DND-41 (cell line): ENCODE measurements around the gene WDR90.

Experiments used
- CTCF ChIP-seq: IDR thresholded peaks from 2 replicates; pipeline ENCODE4 v1.5.1; 2012; ENCODE audit warnings: borderline replicate concordance, low read length, moderate library complexity, mild to moderate bottlenecking; ENCODE audit not compliant: poor library complexity, severe bottlenecking; ENCODE audit errors: extremely low read depth
- EZH2 ChIP-seq: IDR thresholded peaks from 3 replicates; pipeline ENCODE4 v1.6.1; 2012; ENCODE audit warnings: borderline replicate concordance, low read depth, mild to moderate bottlenecking, moderate library complexity, low read length, inconsistent platforms; ENCODE audit not compliant: severe bottlenecking

DNA sequence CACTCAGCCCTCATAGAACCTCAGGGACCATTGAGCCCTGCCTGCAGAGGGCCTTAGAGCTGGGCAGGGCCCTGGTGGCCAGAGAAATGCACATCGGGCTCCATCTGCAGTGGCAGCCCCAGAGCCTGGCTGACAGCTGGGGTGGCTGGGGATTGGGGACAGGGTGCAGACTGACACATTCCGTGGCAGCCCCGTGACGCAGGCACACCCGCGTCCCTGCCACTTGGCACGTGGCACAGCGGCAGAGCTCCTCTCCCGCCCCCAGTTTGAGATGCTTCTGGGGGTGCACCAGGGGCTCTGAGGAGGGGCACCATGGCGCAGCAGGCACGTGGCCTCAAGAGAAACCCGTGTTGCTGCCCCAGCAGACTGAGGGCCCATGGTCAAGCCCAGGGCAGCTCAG lies 54.2 kb downstream of the WDR90 start:
- TF ChIP-seq EZH2: no peak
- no peak for TF ChIP-seq CTCF
